K562 (cell line): Measurements from ENCODE around the gene PITPNM3.

Experiments
- FOXP1 ChIP-seq: sonication (generic); formaldehyde crosslinking; IDR thresholded peaks from 2 replicates; pipeline ENCODE4 v1.8.0; 2022; ENCODE audit warnings: mild to moderate bottlenecking, missing genetic modification reagents
- MAFF ChIP-seq: IDR thresholded peaks from 2 replicates; pipeline ENCODE4 v1.6.1; 2012; ENCODE audit warnings: low read length, improper control_type of control experiment
- NONO ChIP-seq, 2 experiments: fragments of 200-400 bp in 1 of 2; fragments of 450-650 bp in 1 of 2; formaldehyde crosslinking in 1 of 2; IDR thresholded peaks; 2 replicates each; pipeline ENCODE4 v1.6.1; 2017; ENCODE audit warnings: low read depth in 2 of 2, mild to moderate bottlenecking in 2 of 2, moderate library complexity in 2 of 2, low read length in 1 of 2
- OTX1 ChIP-seq: fragments of 450-650 bp; formaldehyde crosslinking; IDR thresholded peaks from 2 replicates; pipeline ENCODE4 v1.4.0; 2022; ENCODE audit warnings: mild to moderate bottlenecking
- POLR2A ChIP-seq: fragments of 450-650 bp; conservative IDR thresholded peaks from 2 replicates; pipeline ENCODE4 v1.6.1; 2016
- RAD51 ChIP-seq: fragments of 450-650 bp; IDR thresholded peaks from 2 replicates; pipeline ENCODE4 v1.7.1; 2016; ENCODE audit warnings: low read depth, mild to moderate bottlenecking, borderline replicate concordance
- RBM15 ChIP-seq: fragments of 200-400 bp; formaldehyde crosslinking; IDR thresholded peaks from 2 replicates; pipeline ENCODE4 v1.6.1; 2018; ENCODE audit warnings: mild to moderate bottlenecking, low read length, moderate library complexity; ENCODE audit not compliant: insufficient read depth
- SIX5 ChIP-seq, 2 experiments: IDR thresholded peaks; 2 replicates each; pipeline ENCODE4 v1.6.1; 2011; ENCODE audit warnings: low read length in 2 of 2, borderline replicate concordance in 1 of 2, low read depth in 1 of 2, mild to moderate bottlenecking in 1 of 2, moderate library complexity in 1 of 2; ENCODE audit not compliant: insufficient read depth in 1 of 2
- ZBTB7A ChIP-seq: IDR thresholded peaks from 2 replicates; pipeline ENCODE4 v1.6.1; 2011; ENCODE audit warnings: low read depth, mild to moderate bottlenecking, low read length, moderate library complexity, borderline replicate concordance; ENCODE audit not compliant: control insufficient read depth
- ZNF253 ChIP-seq: fragments of 250-450 bp; sonication (Bioruptor Pico); conservative IDR thresholded peaks from 2 replicates; pipeline ENCODE4 v1.6.1; 2021; ENCODE audit warnings: mild to moderate bottlenecking
- TF ChIP-seq, protein P1 (sequence below), 3 experiments: IDR thresholded peaks in 2 of 3; conservative IDR thresholded peaks in 1 of 3; 2 replicates each; pipeline ENCODE4 v1.5.1; 2011 to 2012; ENCODE audit warnings: low read length in 3 of 3, mild to moderate bottlenecking in 3 of 3, control low read depth in 2 of 3, improper control_type of control experiment in 1 of 3, inconsistent platforms in 1 of 3, low read depth in 1 of 3, mixed read lengths in 1 of 3, moderate library complexity in 1 of 3; ENCODE audit not compliant: insufficient read depth in 2 of 3
- TF ChIP-seq, protein P2 (sequence below): IDR thresholded peaks from 3 replicates; pipeline ENCODE4 v1.6.1; 2011; ENCODE audit warnings: borderline replicate concordance, mild to moderate bottlenecking; ENCODE audit not compliant: insufficient read length, insufficient read depth

DNA sequence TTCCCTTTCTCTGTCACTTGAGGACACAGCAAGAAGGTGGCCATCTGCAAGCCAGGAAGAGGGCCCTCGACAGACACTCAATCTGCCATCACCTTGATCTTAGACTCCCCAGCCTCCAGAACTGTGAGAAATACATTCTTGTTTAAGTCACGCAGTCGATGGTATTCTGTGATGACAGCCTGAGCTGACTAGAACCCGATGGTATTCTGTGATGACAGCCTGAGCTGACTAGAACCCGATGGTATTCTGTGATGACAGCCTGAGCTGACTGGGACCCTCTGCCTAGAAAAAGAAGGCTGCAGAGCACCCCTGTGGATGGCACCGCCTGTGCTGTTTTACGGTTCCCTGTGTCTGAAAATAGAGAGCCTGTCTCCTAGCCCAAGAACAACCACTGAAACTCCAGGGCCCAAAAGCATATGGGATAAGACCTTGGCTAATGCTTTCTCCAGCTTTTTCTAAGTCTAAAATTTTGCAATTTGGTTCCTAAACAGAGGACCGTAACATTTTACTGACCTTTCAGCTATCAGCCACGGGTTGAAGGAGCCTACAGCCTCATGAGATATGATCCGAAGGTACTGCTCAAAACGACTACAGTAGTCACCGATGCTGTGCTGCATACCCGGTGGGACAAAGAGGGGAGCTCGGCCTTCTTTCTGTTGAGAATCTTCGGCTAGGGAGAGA, 33.1 kb upstream of the PITPNM3 start:
- TF ChIP-seq ZBTB7A = no peak
- no peak for TF ChIP-seq OTX1 (CRISPR knock-in tag)
- no peak for TF ChIP-seq SIX5 (IDR thresholded peaks at IDR 0.05; ENCODE audit: borderline replicate concordance in 1 of 2, insufficient read depth in 1 of 2, low read depth in 1 of 2, low read length in 2 of 2)
- TF ChIP-seq NONO (IDR thresholded peaks at IDR 0.05; ENCODE audit: low read depth in 2 of 2, low read length in 1 of 2) = no peak
- TF ChIP-seq ZNF253 (CRISPR knock-in tag) = no peak
- TF ChIP-seq, protein P1, sequence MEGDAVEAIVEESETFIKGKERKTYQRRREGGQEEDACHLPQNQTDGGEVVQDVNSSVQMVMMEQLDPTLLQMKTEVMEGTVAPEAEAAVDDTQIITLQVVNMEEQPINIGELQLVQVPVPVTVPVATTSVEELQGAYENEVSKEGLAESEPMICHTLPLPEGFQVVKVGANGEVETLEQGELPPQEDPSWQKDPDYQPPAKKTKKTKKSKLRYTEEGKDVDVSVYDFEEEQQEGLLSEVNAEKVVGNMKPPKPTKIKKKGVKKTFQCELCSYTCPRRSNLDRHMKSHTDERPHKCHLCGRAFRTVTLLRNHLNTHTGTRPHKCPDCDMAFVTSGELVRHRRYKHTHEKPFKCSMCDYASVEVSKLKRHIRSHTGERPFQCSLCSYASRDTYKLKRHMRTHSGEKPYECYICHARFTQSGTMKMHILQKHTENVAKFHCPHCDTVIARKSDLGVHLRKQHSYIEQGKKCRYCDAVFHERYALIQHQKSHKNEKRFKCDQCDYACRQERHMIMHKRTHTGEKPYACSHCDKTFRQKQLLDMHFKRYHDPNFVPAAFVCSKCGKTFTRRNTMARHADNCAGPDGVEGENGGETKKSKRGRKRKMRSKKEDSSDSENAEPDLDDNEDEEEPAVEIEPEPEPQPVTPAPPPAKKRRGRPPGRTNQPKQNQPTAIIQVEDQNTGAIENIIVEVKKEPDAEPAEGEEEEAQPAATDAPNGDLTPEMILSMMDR (IDR thresholded peaks at IDR 0.05 in 2 of 3, conservative IDR thresholded peaks at IDR 0.05 in 1 of 3; ENCODE audit: insufficient read depth in 2 of 3, low read depth in 1 of 3, low read length in 3 of 3) = no peak
- TF ChIP-seq RAD51 = no peak
- no peak for TF ChIP-seq POLR2A
- TF ChIP-seq MAFF = no peak
- TF ChIP-seq FOXP1 (CRISPR knock-in tag) = no peak
- TF ChIP-seq RBM15 = no peak
- TF ChIP-seq, protein P2, sequence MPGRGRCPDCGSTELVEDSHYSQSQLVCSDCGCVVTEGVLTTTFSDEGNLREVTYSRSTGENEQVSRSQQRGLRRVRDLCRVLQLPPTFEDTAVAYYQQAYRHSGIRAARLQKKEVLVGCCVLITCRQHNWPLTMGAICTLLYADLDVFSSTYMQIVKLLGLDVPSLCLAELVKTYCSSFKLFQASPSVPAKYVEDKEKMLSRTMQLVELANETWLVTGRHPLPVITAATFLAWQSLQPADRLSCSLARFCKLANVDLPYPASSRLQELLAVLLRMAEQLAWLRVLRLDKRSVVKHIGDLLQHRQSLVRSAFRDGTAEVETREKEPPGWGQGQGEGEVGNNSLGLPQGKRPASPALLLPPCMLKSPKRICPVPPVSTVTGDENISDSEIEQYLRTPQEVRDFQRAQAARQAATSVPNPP = no peak
